HG03432 (cell line): ENCODE measurements around the gene ZNF609.

Experiments
- ATAC-seq: cut with Tn5 transposase; IDR thresholded peaks from one replicate; pipeline ENCODE4 v1.9.1; 2021; ENCODE audit warnings: mild to moderate bottlenecking, moderate library complexity; ENCODE audit not compliant: unreplicated experiment

ZNF609 gene

GRCh38 chr15:64502151-64502550 lies 41.8 kb downstream of the ZNF609 start:
- ATAC-seq, result no peak

- no peak for ATAC-seq
Observed at GRCh38 chr15:64502551-64502950, 42.2 kb downstream of the ZNF609 start.

GRCh38 chr15:64503197-64503596 lies 42.8 kb downstream of the ZNF609 start:
- no peak for ATAC-seq

- ATAC-seq, result no peak
Observed at GRCh38 chr15:64503640-64504039, 43.3 kb downstream of the ZNF609 start.

GRCh38 chr15:64507293-64507802 lies 47.0 kb downstream of the ZNF609 start:
- ATAC-seq, result peak; percentile 81

GRCh38 chr15:64507845-64508244 lies 47.5 kb downstream of the ZNF609 start:
- ATAC-seq, result no peak

- ATAC-seq, result no peak
Observed at GRCh38 chr15:64513823-64514222, 53.4 kb downstream of the ZNF609 start.

- ATAC-seq, result no peak
Observed at GRCh38 chr15:64515196-64515595, 54.8 kb downstream of the ZNF609 start.

- no peak for ATAC-seq
Observed at GRCh38 chr15:64515825-64516224, 55.4 kb downstream of the ZNF609 start.

- ATAC-seq, result no peak
Observed at GRCh38 chr15:64519897-64520296, 59.5 kb downstream of the ZNF609 start.

GRCh38 chr15:64521201-64521600 lies 60.8 kb downstream of the ZNF609 start:
- ATAC-seq, result no peak

- no peak for ATAC-seq
Observed at GRCh38 chr15:64521726-64522164, 61.4 kb downstream of the ZNF609 start.

GRCh38 chr15:64522226-64522823 lies 61.9 kb downstream of the ZNF609 start:
- ATAC-seq, result no peak

- no peak for ATAC-seq
Observed at GRCh38 chr15:64523240-64523639, 62.9 kb downstream of the ZNF609 start.

GRCh38 chr15:64524778-64525177 lies 64.4 kb downstream of the ZNF609 start:
- no peak for ATAC-seq

- no peak for ATAC-seq
Observed at GRCh38 chr15:64525828-64526530, 65.6 kb downstream of the ZNF609 start.

GRCh38 chr15:64527263-64527984 lies 67.0 kb downstream of the ZNF609 start:
- ATAC-seq, result no peak

- no peak for ATAC-seq
Observed at GRCh38 chr15:64528871-64529270, 68.5 kb downstream of the ZNF609 start.

- ATAC-seq, result no peak
Observed at GRCh38 chr15:64530472-64530871, 70.1 kb downstream of the ZNF609 start.

GRCh38 chr15:64530918-64531317 lies 70.5 kb downstream of the ZNF609 start:
- no peak for ATAC-seq

GRCh38 chr15:64532521-64533315 lies 72.3 kb downstream of the ZNF609 start:
- no peak for ATAC-seq
